MM.1S (cell line): ENCODE data around the gene APOBEC3G.

Source experiments
- DNase-seq: peaks from one replicate; pipeline ENCODE4 v3.0.0-alpha.2; 2015
- H2AFZ ChIP-seq: fragments of 300-600 bp; sonication (generic); 2 replicates; pipeline ENCODE4 v1.6.0; 2016; ENCODE audit warnings: antibody characterized with exemption, low read length
- H3F3A ChIP-seq: fragments of 300-600 bp; sonication (generic); 2 replicates; pipeline ENCODE4 v1.6.1; 2016; ENCODE audit warnings: mild to moderate bottlenecking, antibody characterized with exemption, low read length, moderate library complexity, mixed read lengths; ENCODE audit not compliant: insufficient read depth
- H3K27ac ChIP-seq: fragments of 300-600 bp; sonication (generic); 2 replicates; pipeline ENCODE4 v1.5.1; 2016; ENCODE audit warnings: mild to moderate bottlenecking, low read length
- H3K27me3 ChIP-seq: fragments of 300-600 bp; sonication (generic); replicated peaks from 2 replicates; pipeline ENCODE4 v1.6.0; 2016; ENCODE audit warnings: low read length; ENCODE audit not compliant: insufficient read depth
- H3K36me3 ChIP-seq: fragments of 300-600 bp; sonication (generic); replicated peaks from 2 replicates; pipeline ENCODE4 v1.6.1; 2016; ENCODE audit warnings: mild to moderate bottlenecking, low read length, mixed read lengths; ENCODE audit not compliant: insufficient read depth
- H3K4me1 ChIP-seq: fragments of 300-600 bp; sonication (generic); 2 replicates; pipeline ENCODE4 v1.6.1; 2016; ENCODE audit warnings: low read length, mixed read lengths
- H3K4me2 ChIP-seq: fragments of 300-600 bp; sonication (generic); 2 replicates; pipeline ENCODE4 v1.6.0; 2016; ENCODE audit warnings: low read depth, low read length
- H3K4me3 ChIP-seq: fragments of 300-600 bp; sonication (generic); 2 replicates; pipeline ENCODE4 v1.5.1; 2016; ENCODE audit warnings: low read length, mixed read lengths
- H3K79me2 ChIP-seq: fragments of 300-600 bp; sonication (generic); 2 replicates; pipeline ENCODE4 v1.6.1; 2016; ENCODE audit warnings: mixed run types, low read length, mixed read lengths
- H3K9ac ChIP-seq: fragments of 300-600 bp; sonication (generic); 2 replicates; pipeline ENCODE4 v1.6.1; 2016; ENCODE audit warnings: low read length, mixed read lengths
- H3K9me2 ChIP-seq: fragments of 300-600 bp; sonication (generic); replicated peaks from 2 replicates; pipeline ENCODE4 v1.6.1; 2016; ENCODE audit warnings: mild to moderate bottlenecking, low read length, mixed read lengths; ENCODE audit not compliant: insufficient read depth
- H3K9me3 ChIP-seq: fragments of 300-600 bp; sonication (generic); replicated peaks from 2 replicates; pipeline ENCODE4 v1.6.1; 2016; ENCODE audit warnings: mild to moderate bottlenecking, low read length, mixed read lengths; ENCODE audit not compliant: insufficient read depth
- H4K20me1 ChIP-seq: fragments of 300-600 bp; sonication (generic); 2 replicates; pipeline ENCODE4 v1.6.1; 2016; ENCODE audit warnings: mild to moderate bottlenecking, low read length, moderate library complexity, mixed read lengths; ENCODE audit not compliant: insufficient read depth
- CTCF ChIP-seq: fragments of 300-600 bp; sonication (generic); IDR thresholded peaks from 2 replicates; pipeline ENCODE4 v1.5.1; 2016; ENCODE audit warnings: antibody characterized with exemption, low read length, mixed read lengths
- EZH2 ChIP-seq: fragments of 300-600 bp; sonication (generic); optimal IDR thresholded peaks from 2 replicates; pipeline ENCODE3; 2017; ENCODE audit warnings: low read depth, mild to moderate bottlenecking, antibody characterized with exemption, low read length, mixed read lengths
- EZH2phosphoT487 ChIP-seq: fragments of 300-600 bp; sonication (generic); IDR thresholded peaks from 2 replicates; pipeline ENCODE4 v1.6.1; 2018; ENCODE audit warnings: antibody characterized with exemption, low read length

APOBEC3G gene

GRCh38 chr22:39091126-39092081 lies 14.3 kb downstream of the APOBEC3G start:
- Histone ChIP-seq H2AFZ (peak overlapping the region; percentile 76), H4K20me1 (no peaks in the 10 kb centered on the region), H3K9me3 (no peaks in the 10 kb centered on the region), H3F3A (peaks cover 18% of the 10 kb centered on the region), H3K79me2 (no peaks in the 10 kb centered on the region), H3K27me3 (no peaks in the 10 kb centered on the region), H3K4me2 (peak overlapping the region; percentile 57; the same call in 1 of the 2 replicates), H3K4me1 (peaks cover 33% of the 10 kb centered on the region), H3K9me2 (no peaks in the 10 kb centered on the region), H3K4me3 (no peak overlapping the region), H3K27ac (peak overlapping the region; percentile 56; the same call in 1 of the 2 replicates), H3K36me3 (no peaks in the 10 kb centered on the region), H3K9ac (no peak overlapping the region)
- DNase-seq: no peak
- TF ChIP-seq CTCF: no peak
- TF ChIP-seq EZH2: no peak
- TF ChIP-seq EZH2phosphoT487: no peak

- DNase-seq: peak; percentile 79
- peaks cover 16% of the 10 kb centered on the region for H3F3A ChIP-seq
- H3K4me3 ChIP-seq: 0 out of 2 replicates have a peak overlapping the region, but pooled peaks have one; percentile 0
- peak overlapping the region; percentile 25; the same call in 1 of the 2 replicates for H3K9ac ChIP-seq
- H2AFZ ChIP-seq: peak overlapping the region; percentile 76
- H3K36me3 ChIP-seq: no peaks in the 10 kb centered on the region
- peak overlapping the region; percentile 57 for H3K4me2 ChIP-seq
- H3K9me2 ChIP-seq: no peaks in the 10 kb centered on the region
- no peaks in the 10 kb centered on the region for H3K9me3 ChIP-seq
- no peaks in the 10 kb centered on the region for H3K79me2 ChIP-seq
- H3K27ac ChIP-seq: peak overlapping the region; percentile 56; the same call in 1 of the 2 replicates
- no peaks in the 10 kb centered on the region for H4K20me1 ChIP-seq
- H3K4me1 ChIP-seq: peaks cover 34% of the 10 kb centered on the region
- no peak for TF ChIP-seq CTCF
- no peak for TF ChIP-seq EZH2phosphoT487
- no peak for TF ChIP-seq EZH2
- H3K27me3 ChIP-seq: no peaks in the 10 kb centered on the region
These were observed 15.2 kb downstream of the APOBEC3G start for GRCh38 chr22:39092111-39092862.

GRCh38 chr22:39094717-39095389 lies 17.8 kb downstream of the APOBEC3G start:
- Histone ChIP-seq H3K27me3 (no peaks in the 10 kb centered on the region), H3K4me1 (peaks cover 58% of the 10 kb centered on the region), H3K36me3 (no peaks in the 10 kb centered on the region), H3K4me2 (no peak overlapping the region), H3K9me2 (no peaks in the 10 kb centered on the region), H3K9ac (no peak overlapping the region), H3K79me2 (no peaks in the 10 kb centered on the region), H3F3A (peaks cover 25% of the 10 kb centered on the region), H2AFZ (no peak overlapping the region), H3K9me3 (no peaks in the 10 kb centered on the region), H3K4me3 (no peak overlapping the region), H3K27ac (no peak overlapping the region), H4K20me1 (no peaks in the 10 kb centered on the region)
- no peak for TF ChIP-seq EZH2
- no peak for DNase-seq
